GM12873 (cell line): Measurements from ENCODE around the gene MRPL16.

Experiments used
- CTCF ChIP-seq: IDR thresholded peaks from 2 replicates; pipeline ENCODE4 v1.5.1; 2012; ENCODE audit warnings: low read depth, mild to moderate bottlenecking, moderate library complexity, low read length, control low read depth; ENCODE audit not compliant: insufficient read depth; ENCODE audit errors: missing control alignments

Gene MRPL16

GRCh38 chr11:59802639-59803176 lies 7.9 kb downstream of the MRPL16 start:
- TF ChIP-seq CTCF: peak; percentile 45

GRCh38 chr11:59801981-59802638 lies 8.5 kb downstream of the MRPL16 start:
- TF ChIP-seq CTCF: no peak

- TF ChIP-seq CTCF: no peak
Measured at GRCh38 chr11:59801160-59801706, 9.3 kb downstream of the MRPL16 start.

GRCh38 chr11:59800390-59801025 lies 10.1 kb downstream of the MRPL16 start:
- TF ChIP-seq CTCF: no peak

- no peak for TF ChIP-seq CTCF
Measured at GRCh38 chr11:59794417-59794816, 16.2 kb downstream of the MRPL16 start.

GRCh38 chr11:59792507-59792906 lies 18.1 kb downstream of the MRPL16 start:
- TF ChIP-seq CTCF: no peak

- TF ChIP-seq CTCF: no peak
Measured at GRCh38 chr11:59791639-59792038, 18.9 kb downstream of the MRPL16 start.
